Measurements from ENCODE around the gene COPG2.

DNA sequence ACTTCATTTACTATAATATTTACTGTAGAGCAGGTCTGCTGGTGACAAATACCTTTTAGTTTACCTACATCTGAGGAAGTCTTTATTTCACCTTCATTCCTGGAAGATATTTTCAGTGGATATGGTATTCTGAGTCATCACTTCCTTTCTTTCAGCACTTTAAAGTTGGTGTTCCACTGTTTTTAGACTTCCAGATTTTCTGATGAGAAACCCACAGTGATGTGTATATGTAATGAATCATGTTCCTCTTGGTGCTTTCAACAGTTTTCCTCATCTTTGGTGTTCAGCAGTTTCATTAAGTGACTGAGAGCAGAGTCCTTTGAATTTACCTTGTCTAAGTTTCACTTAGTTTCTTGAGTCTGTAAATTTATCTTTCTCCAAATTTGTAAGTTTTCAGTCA lies 36.4 kb downstream of the COPG2 start:
- TF ChIP-seq, protein P1, sequence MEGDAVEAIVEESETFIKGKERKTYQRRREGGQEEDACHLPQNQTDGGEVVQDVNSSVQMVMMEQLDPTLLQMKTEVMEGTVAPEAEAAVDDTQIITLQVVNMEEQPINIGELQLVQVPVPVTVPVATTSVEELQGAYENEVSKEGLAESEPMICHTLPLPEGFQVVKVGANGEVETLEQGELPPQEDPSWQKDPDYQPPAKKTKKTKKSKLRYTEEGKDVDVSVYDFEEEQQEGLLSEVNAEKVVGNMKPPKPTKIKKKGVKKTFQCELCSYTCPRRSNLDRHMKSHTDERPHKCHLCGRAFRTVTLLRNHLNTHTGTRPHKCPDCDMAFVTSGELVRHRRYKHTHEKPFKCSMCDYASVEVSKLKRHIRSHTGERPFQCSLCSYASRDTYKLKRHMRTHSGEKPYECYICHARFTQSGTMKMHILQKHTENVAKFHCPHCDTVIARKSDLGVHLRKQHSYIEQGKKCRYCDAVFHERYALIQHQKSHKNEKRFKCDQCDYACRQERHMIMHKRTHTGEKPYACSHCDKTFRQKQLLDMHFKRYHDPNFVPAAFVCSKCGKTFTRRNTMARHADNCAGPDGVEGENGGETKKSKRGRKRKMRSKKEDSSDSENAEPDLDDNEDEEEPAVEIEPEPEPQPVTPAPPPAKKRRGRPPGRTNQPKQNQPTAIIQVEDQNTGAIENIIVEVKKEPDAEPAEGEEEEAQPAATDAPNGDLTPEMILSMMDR (IDR thresholded peaks at IDR 0.05; ENCODE audit: insufficient read depth, low read depth, low read length) = no peak
- no peak for TF ChIP-seq EZH2 (IDR thresholded peaks at IDR 0.05; ENCODE audit: insufficient read depth, low read length)
